GM23338 (cell line): ENCODE data around the gene ETV6. TPM values are rescaled to one million over a fixed set of nuclear protein-coding genes. Genes with fewer than 3 reads are reported as not detected.
A peak's percentile ranks its signal among the peaks of the same experiment; 100 is the strongest.

Source experiments
- ATAC-seq: fragments of 200-7000 bp; cut with Tn5 transposase; 3 replicates; pipeline ENCODE4 v1.9.1; 2020
- DNase-seq: peaks from one replicate; pipeline ENCODE4 v3.0.0-alpha.2; 2015; ENCODE audit warnings: low spot score
- H2AFZ ChIP-seq: fragments of 200-600 bp; sonication (generic); 2 replicates; pipeline ENCODE4 v1.8.0; 2016; ENCODE audit warnings: antibody characterized with exemption, mild to moderate bottlenecking, moderate library complexity
- H3F3A ChIP-seq: fragments of 200-600 bp; sonication (generic); replicated peaks from 2 replicates; pipeline ENCODE4 v1.8.0; 2017; ENCODE audit warnings: antibody characterized with exemption, mixed run types, low read depth
- H3K27ac ChIP-seq: fragments of 200-600 bp; sonication (generic); 2 replicates; pipeline ENCODE4 v1.6.1; 2016; ENCODE audit warnings: low read depth
- H3K27me3 ChIP-seq: fragments of 200-600 bp; sonication (generic); 2 replicates; pipeline ENCODE4 v1.8.0; 2016; ENCODE audit warnings: mild to moderate bottlenecking, mixed run types, moderate library complexity; ENCODE audit not compliant: insufficient read depth
- H3K36me3 ChIP-seq: fragments of 200-600 bp; sonication (generic); 2 replicates; pipeline ENCODE4 v1.8.0; 2016; ENCODE audit warnings: mild to moderate bottlenecking; ENCODE audit not compliant: insufficient read depth
- H3K4me1 ChIP-seq: fragments of 200-600 bp; sonication (generic); 2 replicates; pipeline ENCODE4 v1.8.0; 2016; ENCODE audit warnings: mild to moderate bottlenecking, moderate library complexity; ENCODE audit not compliant: insufficient read depth
- H3K4me2 ChIP-seq: fragments of 200-600 bp; sonication (generic); 2 replicates; pipeline ENCODE4 v1.7.1; 2017; ENCODE audit warnings: mixed run types
- H3K4me3 ChIP-seq: fragments of 200-600 bp; sonication (generic); 2 replicates; pipeline ENCODE4 v1.6.1; 2016; ENCODE audit warnings: mixed run types
- H3K79me2 ChIP-seq: fragments of 200-600 bp; sonication (generic); replicated peaks from 2 replicates; pipeline ENCODE4 v1.8.0; 2017; ENCODE audit warnings: mild to moderate bottlenecking; ENCODE audit not compliant: insufficient read depth
- H3K9me2 ChIP-seq: fragments of 200-600 bp; sonication (generic); 2 replicates; pipeline ENCODE4 v1.8.0; 2017; ENCODE audit not compliant: insufficient read depth
- H4K20me1 ChIP-seq: fragments of 200-600 bp; sonication (generic); replicated peaks from 2 replicates; pipeline ENCODE4 v1.8.0; 2017; ENCODE audit warnings: mild to moderate bottlenecking; ENCODE audit not compliant: insufficient read depth
- H3K27ac Mint-ChIP-seq: 2 replicates; pipeline ENCODE4 v1.8.0; 2020; ENCODE audit warnings: inconsistent platforms, mild to moderate bottlenecking, moderate library complexity, mixed read lengths
- H3K27me3 Mint-ChIP-seq: 3 replicates; pipeline ENCODE4 v1.8.0; 2022; ENCODE audit warnings: low read depth, mild to moderate bottlenecking, moderate library complexity, mixed read lengths, inconsistent platforms; ENCODE audit not compliant: insufficient read depth, poor library complexity
- H3K36me3 Mint-ChIP-seq: 3 replicates; pipeline ENCODE4 v1.8.0; 2021; ENCODE audit warnings: low read depth, mild to moderate bottlenecking, inconsistent platforms, moderate library complexity, mixed read lengths
- H3K4me1 Mint-ChIP-seq: 3 replicates; pipeline ENCODE4 v1.8.0; 2020; ENCODE audit warnings: mild to moderate bottlenecking, inconsistent platforms, mixed read lengths
- H3K4me3 Mint-ChIP-seq: 3 replicates; pipeline ENCODE4 v1.8.0; 2021; ENCODE audit warnings: moderate library complexity, mild to moderate bottlenecking, inconsistent platforms, mixed read lengths
- H3K9me3 Mint-ChIP-seq: 3 replicates; pipeline ENCODE4 v1.8.0; 2020; ENCODE audit warnings: moderate library complexity, mild to moderate bottlenecking, inconsistent platforms, mixed read lengths
- ETS1 ChIP-seq: IDR thresholded peaks from 2 replicates; pipeline ENCODE4 v1.6.1; 2016; ENCODE audit warnings: antibody characterized with exemption
- EZH2 ChIP-seq: fragments of 200-600 bp; sonication (generic); IDR thresholded peaks from one replicate; pipeline ENCODE4 v1.8.0; 2017; ENCODE audit warnings: antibody characterized with exemption, mild to moderate bottlenecking, low read depth; ENCODE audit not compliant: unreplicated experiment
- EZH2phosphoT487 ChIP-seq: fragments of 200-600 bp; sonication (generic); IDR thresholded peaks from one replicate; pipeline ENCODE4 v1.8.1; 2018; ENCODE audit warnings: antibody characterized with exemption; ENCODE audit not compliant: unreplicated experiment
- NANOG ChIP-seq: IDR thresholded peaks from 2 replicates; pipeline ENCODE4 v1.6.1; 2016; ENCODE audit warnings: antibody characterized with exemption, borderline replicate concordance
- POLR2AphosphoS5 ChIP-seq: IDR thresholded peaks from 2 replicates; pipeline ENCODE4 v1.6.1; 2016; ENCODE audit warnings: antibody characterized with exemption, low read depth
- STAT1 ChIP-seq: IDR thresholded peaks from one replicate; pipeline ENCODE4 v1.6.1; 2016; ENCODE audit warnings: antibody characterized with exemption; ENCODE audit not compliant: unreplicated experiment
- ZNF331 ChIP-seq: fragments of 250-450 bp; sonication (Bioruptor Pico); IDR thresholded peaks from 2 replicates; pipeline ENCODE4 v1.5.0; 2020; ENCODE audit warnings: low read depth, mild to moderate bottlenecking, moderate library complexity
- polyA plus RNA-seq: library from polyadenylated mRNA; unstranded; fragments of >200 nt; fragmentation: Nextera tagmentation; extraction: Ambion mirVana; gene quantifications from 2 replicates; pipeline ENCODE4 v1.2.1, GENCODE V29; 2016
- total RNA-seq: library from RNA; depleted of rRNA; stranded (reverse); fragments of >200 nt; shearing (Covaris generic); gene quantifications from 2 replicates; pipeline ENCODE4 v1.2.3, GENCODE V29; 2014
- TF ChIP-seq, protein P1 (sequence below), 2 experiments: fragments of 200-600 bp in 1 of 2; sonication (generic) in 1 of 2; conservative IDR thresholded peaks; 2 replicates each; pipeline versions ENCODE4 v1.5.1 to v1.6.1; 2016 to 2017; ENCODE audit warnings: antibody characterized with exemption in 2 of 2, low read depth in 2 of 2, mild to moderate bottlenecking in 2 of 2, moderate library complexity in 1 of 2

Gene ETV6
- total and polyA plus RNA-seq, 2 experiments from 2014 or later = 7.5 to 15.1 TPM

GRCh38 chr12:11672256-11673191 is 23.1 kb downstream of the ETV6 start:
- peaks cover 59% of the 10 kb centered on the region for H3K4me1 Mint-ChIP-seq
- Histone ChIP-seq H3K79me2 (peaks cover 70% of the 10 kb centered on the region), H3F3A (no peaks in the 10 kb centered on the region), H4K20me1 (peaks cover 3% of the 10 kb centered on the region; the same call in 1 of the 2 replicates), H3K27ac (peak overlapping the region; percentile 61; the same call in 1 of the 2 replicates), H3K4me3 (no peak overlapping the region), H3K4me1 (peaks cover 32% of the 10 kb centered on the region), H3K27me3 (no peaks in the 10 kb centered on the region), H3K9me2 (no peaks in the 10 kb centered on the region), H2AFZ (no peak overlapping the region), H3K36me3 (no peaks in the 10 kb centered on the region), H3K4me2 (0 out of 2 replicates have a peak overlapping the region, but pooled peaks have one; percentile 55)
- no peaks in the 10 kb centered on the region for H3K36me3 Mint-ChIP-seq
- TF ChIP-seq, protein P1, sequence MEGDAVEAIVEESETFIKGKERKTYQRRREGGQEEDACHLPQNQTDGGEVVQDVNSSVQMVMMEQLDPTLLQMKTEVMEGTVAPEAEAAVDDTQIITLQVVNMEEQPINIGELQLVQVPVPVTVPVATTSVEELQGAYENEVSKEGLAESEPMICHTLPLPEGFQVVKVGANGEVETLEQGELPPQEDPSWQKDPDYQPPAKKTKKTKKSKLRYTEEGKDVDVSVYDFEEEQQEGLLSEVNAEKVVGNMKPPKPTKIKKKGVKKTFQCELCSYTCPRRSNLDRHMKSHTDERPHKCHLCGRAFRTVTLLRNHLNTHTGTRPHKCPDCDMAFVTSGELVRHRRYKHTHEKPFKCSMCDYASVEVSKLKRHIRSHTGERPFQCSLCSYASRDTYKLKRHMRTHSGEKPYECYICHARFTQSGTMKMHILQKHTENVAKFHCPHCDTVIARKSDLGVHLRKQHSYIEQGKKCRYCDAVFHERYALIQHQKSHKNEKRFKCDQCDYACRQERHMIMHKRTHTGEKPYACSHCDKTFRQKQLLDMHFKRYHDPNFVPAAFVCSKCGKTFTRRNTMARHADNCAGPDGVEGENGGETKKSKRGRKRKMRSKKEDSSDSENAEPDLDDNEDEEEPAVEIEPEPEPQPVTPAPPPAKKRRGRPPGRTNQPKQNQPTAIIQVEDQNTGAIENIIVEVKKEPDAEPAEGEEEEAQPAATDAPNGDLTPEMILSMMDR (conservative IDR thresholded peaks at IDR 0.05; ENCODE audit: low read depth in 2 of 2) = no peak
- no peak for TF ChIP-seq ZNF331 (CRISPR knock-in tag)
- no peak for TF ChIP-seq NANOG
- TF ChIP-seq POLR2AphosphoS5 = no peak
- no peak for TF ChIP-seq EZH2phosphoT487
- TF ChIP-seq EZH2 = no peak
- TF ChIP-seq ETS1 = no peak
- no peak for TF ChIP-seq STAT1
- ATAC-seq (no peak), DNase-seq (no peak)
- H3K27me3 Mint-ChIP-seq = peaks cover 8% of the 10 kb centered on the region
- no peak overlapping the region for H3K27ac Mint-ChIP-seq
- H3K9me3 Mint-ChIP-seq = no peaks in the 10 kb centered on the region
- no peak overlapping the region for H3K4me3 Mint-ChIP-seq

DNA sequence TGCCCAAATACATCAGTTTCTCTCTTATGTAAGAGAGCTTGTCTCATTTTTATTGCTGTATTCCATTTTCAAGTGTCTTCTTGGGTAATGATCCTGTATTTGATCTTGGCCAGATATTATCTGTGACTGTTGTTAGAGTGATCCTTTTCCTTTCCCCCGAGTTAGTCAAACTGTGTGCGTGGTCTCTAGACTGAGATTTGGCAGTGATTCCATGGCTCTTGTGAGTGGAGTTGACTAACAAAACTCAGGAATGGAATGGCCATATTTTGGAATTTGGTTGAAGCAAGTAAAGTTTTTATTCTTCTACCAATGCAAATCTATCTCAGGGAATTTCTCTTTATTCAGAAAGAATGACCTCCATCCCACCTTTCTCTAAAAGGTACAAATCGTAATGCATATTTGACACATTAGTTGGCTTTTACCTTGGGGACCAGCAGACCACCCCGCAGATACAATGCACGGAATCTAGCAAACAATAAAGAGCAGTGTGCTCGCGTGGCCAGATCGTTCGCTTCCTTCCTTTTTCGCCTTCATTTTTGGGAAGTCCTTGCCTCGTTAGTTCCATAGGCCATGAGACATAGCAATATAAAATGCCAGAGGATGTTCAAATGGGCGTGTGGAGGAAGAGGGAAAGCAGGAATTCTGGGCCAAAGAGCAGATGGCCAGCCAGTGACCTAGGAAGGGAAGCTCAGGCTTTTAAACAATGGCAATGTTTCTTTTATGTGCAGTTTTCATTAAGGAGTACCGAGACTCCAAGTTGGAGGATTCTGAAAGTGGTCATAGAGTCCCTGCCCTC is 24.4 kb downstream of the ETV6 start:
- peaks cover 10% of the 10 kb centered on the region; the same call in 1 of the 2 replicates for H4K20me1 ChIP-seq
- H3K27me3 Mint-ChIP-seq = peaks cover 8% of the 10 kb centered on the region
- no peaks in the 10 kb centered on the region for H3K36me3 ChIP-seq

More for the DNA sequence above, 24.4 kb downstream of the ETV6 start:
- Histone ChIP-seq H3K27ac (0 out of 2 replicates have a peak overlapping the region, but pooled peaks have one; percentile 45), H3K4me3 (no peak overlapping the region), H2AFZ (no peak overlapping the region), H3F3A (no peaks in the 10 kb centered on the region), H3K27me3 (no peaks in the 10 kb centered on the region), H3K4me2 (peak overlapping the region; percentile 45), H3K79me2 (peaks cover 71% of the 10 kb centered on the region), H3K9me2 (no peaks in the 10 kb centered on the region), H3K4me1 (peaks cover 32% of the 10 kb centered on the region)
- Mint-ChIP-seq H3K27ac (no peak overlapping the region), H3K36me3 (no peaks in the 10 kb centered on the region), H3K4me3 (no peak overlapping the region), H3K9me3 (no peaks in the 10 kb centered on the region), H3K4me1 (peaks cover 51% of the 10 kb centered on the region)
- TF ChIP-seq NANOG = no peak
- DNase-seq (no peak), ATAC-seq (no peak)
